Endothelial cell of umbilical vein (primary cell): ENCODE data around the gene WLS. TPM values are rescaled to one million over a fixed set of nuclear protein-coding genes. Genes with fewer than 3 reads are reported as not detected.

ENCODE experiments used
- Bru-seq: library from RNA; stranded (reverse); fragments of 400-500 nt; gene quantifications from one replicate; lab custom pipeline; 2021; lab: Mats Ljungman, UMichigan
- BruChase-seq, 2 experiments: library from RNA; stranded (reverse); fragments of 400-500 nt; gene quantifications; one replicate each; lab custom pipeline; 2021; lab: Mats Ljungman, UMichigan
- BruUV-seq: library from RNA; stranded (reverse); fragments of 400-500 nt; replicated peaks from 2 replicates; lab custom pipeline; 2021; lab: Mats Ljungman, UMichigan
- CTCF ChIA-PET: fragments of 300-600, 350-600 bp; sonication (Branson Sonifier 250); formaldehyde crosslinking; loops from one replicate; lab custom pipeline; 2021; ENCODE audit warnings: antibody characterized with exemption, inconsistent platforms; lab: Charles Lee
- POLR2A ChIA-PET: fragments of 300-600, 350-600 bp; sonication (Branson Sonifier 250); formaldehyde crosslinking; loops from one replicate; lab custom pipeline; 2021; ENCODE audit warnings: antibody characterized with exemption, inconsistent platforms; lab: Charles Lee
- DNase-seq: peaks from one replicate; pipeline ENCODE4 v3.0.0-alpha.2; 2011; ENCODE audit warnings: low read depth, low spot score
- FAIRE-seq: peaks from 2 replicates; lab custom pipeline; 2011; peaks lifted over from hg19 to GRCh38; lab: Jason Lieb, UNC
- H2AFZ ChIP-seq: 2 replicates; pipeline ENCODE4 v1.6.0; 2012; ENCODE audit warnings: low read depth, low read length, control low read depth, inconsistent platforms
- H3K27ac ChIP-seq: 2 replicates; pipeline ENCODE4 v1.5.1; 2011; ENCODE audit warnings: low read depth, mild to moderate bottlenecking, control low read depth, low read length, moderate library complexity; ENCODE audit not compliant: insufficient read depth
- H3K27me3 ChIP-seq, 2 experiments: 2 replicates each; pipeline versions ENCODE4 v1.6.0 to v1.6.1; 2011; ENCODE audit warnings: low read length in 2 of 2, mixed read lengths in 1 of 2; ENCODE audit not compliant: control insufficient read depth in 2 of 2, insufficient read depth in 2 of 2
- H3K36me3 ChIP-seq, 2 experiments: 2 replicates in 1 of 2; 3 replicates in 1 of 2; pipeline ENCODE4 v1.5.1; 2011; ENCODE audit warnings: low read length in 2 of 2, mild to moderate bottlenecking in 1 of 2, moderate library complexity in 1 of 2; ENCODE audit not compliant: control insufficient read depth in 2 of 2, insufficient read depth in 2 of 2; ENCODE audit errors: extremely low read depth in 1 of 2
- H3K4me1 ChIP-seq: 3 replicates; pipeline ENCODE4 v1.5.1; 2011; ENCODE audit warnings: mild to moderate bottlenecking, low read length; ENCODE audit not compliant: control insufficient read depth, insufficient read depth; ENCODE audit errors: extremely low read depth
- H3K4me2 ChIP-seq: 2 replicates; pipeline ENCODE4 v1.6.1; 2011; ENCODE audit warnings: low read length, control low read depth, mixed read lengths; ENCODE audit not compliant: insufficient read depth
- H3K4me3 ChIP-seq, 3 experiments: fragments of 200-600 bp in 1 of 3; sonication (generic), shearing (Covaris generic) in 1 of 3; replicated peaks in 1 of 3; 2 replicates each; pipeline ENCODE4 v1.5.1; 2011 to 2016; ENCODE audit warnings: control low read depth in 3 of 3, low read length in 3 of 3, mild to moderate bottlenecking in 2 of 3, inconsistent platforms in 1 of 3, low read depth in 1 of 3, moderate library complexity in 1 of 3; ENCODE audit not compliant: insufficient read depth in 1 of 3
- H3K79me2 ChIP-seq: 2 replicates; pipeline ENCODE4 v1.6.0; 2012; ENCODE audit warnings: low read length, inconsistent platforms; ENCODE audit not compliant: control insufficient read depth, insufficient read depth
- H3K9ac ChIP-seq: replicated peaks from 2 replicates; pipeline ENCODE3; 2011; ENCODE audit warnings: low read length, control low read depth; ENCODE audit not compliant: insufficient read depth; ENCODE audit errors: extremely low read depth
- H3K9me1 ChIP-seq: replicated peaks from 3 replicates; pipeline ENCODE4 v1.6.0; 2011; ENCODE audit warnings: mild to moderate bottlenecking, low read length; ENCODE audit not compliant: control insufficient read depth, insufficient read depth; ENCODE audit errors: extremely low read depth
- H3K9me3 ChIP-seq: replicated peaks from 2 replicates; pipeline ENCODE4 v1.5.1; 2012; ENCODE audit warnings: low read length, inconsistent platforms; ENCODE audit not compliant: control insufficient read depth, insufficient read depth
- H4K20me1 ChIP-seq: replicated peaks from 2 replicates; pipeline ENCODE3; 2011; ENCODE audit warnings: mild to moderate bottlenecking, low read length; ENCODE audit not compliant: control insufficient read depth, insufficient read depth; ENCODE audit errors: extremely low read depth
- GATA2 ChIP-seq: IDR thresholded peaks from 2 replicates; pipeline ENCODE4 v1.7.0; 2011; ENCODE audit warnings: low read depth, mild to moderate bottlenecking, moderate library complexity, mixed read lengths, low read length; ENCODE audit not compliant: insufficient read length, insufficient read depth
- MYC ChIP-seq: IDR thresholded peaks from one replicate; pipeline ENCODE4 v1.6.1; 2011; ENCODE audit warnings: mild to moderate bottlenecking, low read depth, low read length
- POLR2A ChIP-seq: IDR thresholded peaks from 2 replicates; pipeline ENCODE4 v1.6.1; 2012; ENCODE audit warnings: low read depth, mild to moderate bottlenecking, control low read depth, low read length
- POLR2AphosphoS5 ChIP-seq: IDR thresholded peaks from 2 replicates; pipeline ENCODE4 v1.6.1; 2012; ENCODE audit warnings: low read depth, mild to moderate bottlenecking, control low read depth, low read length, moderate library complexity; ENCODE audit not compliant: insufficient read depth
- dilution Hi-C: fragments of 300-500 bp; cut with MboI; formaldehyde crosslinking; loops from one replicate; pipeline ENCODE4 v1.15.0; 2019; ENCODE audit warnings: low sequenced_read_pairs; ENCODE audit not compliant: extremely low pct_ligation_motif_present
- intact Hi-C: fragments of 100-400 bp; cut with micrococcal nuclease; formaldehyde crosslinking; loops from one replicate; pipeline ENCODE4 v1.10.0; 2022
- long read RNA-seq: library from polyadenylated mRNA; stranded (forward); transcript quantifications from one replicate; pipeline ENCODE4 v2.0.0, GENCODE V29; 2021
- polyA minus RNA-seq, 3 experiments: library from RNA; depleted of rRNA, polyadenylated mRNA; stranded (reverse); fragments of >200 nt; gene quantifications; 1 replicate in 1 of 3; 2 replicates in 2 of 3; pipeline ENCODE4 v1.2.3, GENCODE V29; 2011
- polyA plus RNA-seq, 4 experiments: library from polyadenylated mRNA; depleted of rRNA in 3 of 4; stranded (reverse) in 3 of 4; unstranded in 1 of 4; fragments of >200 nt; gene quantifications; 2 replicates each; pipeline versions ENCODE4 v1.2.1 to v1.2.3, GENCODE V29; 2011 to 2012; ENCODE audit warnings: missing spikeins in 1 of 4
- total RNA-seq: library from RNA; stranded (reverse); gene quantifications from 2 replicates; pipeline ENCODE4 v1.2.3, GENCODE V29; 2021
- TF ChIP-seq, protein P1 (sequence below): IDR thresholded peaks from 2 replicates; pipeline ENCODE4 v1.6.1; 2011; ENCODE audit not compliant: insufficient read depth, insufficient read length
- TF ChIP-seq, protein P2 (sequence below), 2 donors: IDR thresholded peaks; 1 replicate in 1 of 2; 2 replicates in 1 of 2; pipeline ENCODE4 v1.5.1; 2011; ENCODE audit warnings: low read length in 2 of 2, mild to moderate bottlenecking in 2 of 2, moderate library complexity in 2 of 2, control low read depth in 1 of 2, inconsistent platforms in 1 of 2, low read depth in 1 of 2; ENCODE audit not compliant: insufficient read depth in 1 of 2; ENCODE audit errors: extremely low read depth in 1 of 2

WLS gene
- total RNA-seq (163 and 199 TPM in 2 replicates), polyA plus RNA-seq (121 and 122 TPM in 2 replicates), polyA minus RNA-seq (342 and 361 TPM in 2 replicates), Bru-seq, nascent RNA (percentile 94 among the genes with signal in this experiment), BruChase-seq, experiment 1, labeled RNA remaining after a 6-hour chase (percentile 87 among the genes with signal in this experiment), BruChase-seq, experiment 2, labeled RNA remaining after a 2-hour chase (percentile 85 among the genes with signal in this experiment)
- polyA plus RNA-seq (2011; cell fraction: cytosol; rRNA removed) = 113 and 126 TPM in 2 replicates
- 190 and 208 TPM in 2 replicates for polyA plus RNA-seq (2011; cell fraction: nucleus; rRNA removed)
- 109 and 154 TPM in 2 replicates for polyA plus RNA-seq (2012)
- 20.7 TPM for polyA minus RNA-seq (2011; cell fraction: cytosol; rRNA and poly(A)+ RNA removed)
- 274 and 359 TPM in 2 replicates for polyA minus RNA-seq (2011; cell fraction: nucleus; rRNA and poly(A)+ RNA removed)
- long read RNA-seq, transcript WLS-201 (12 exons, 2,748 nt) = major isoform, 32 of 113 reads
- long read RNA-seq, partial matches to known transcripts = 14 of 113 reads
- long read RNA-seq, other reads (novel, unspliced or antisense) = 65 of 113 reads

DNA sequence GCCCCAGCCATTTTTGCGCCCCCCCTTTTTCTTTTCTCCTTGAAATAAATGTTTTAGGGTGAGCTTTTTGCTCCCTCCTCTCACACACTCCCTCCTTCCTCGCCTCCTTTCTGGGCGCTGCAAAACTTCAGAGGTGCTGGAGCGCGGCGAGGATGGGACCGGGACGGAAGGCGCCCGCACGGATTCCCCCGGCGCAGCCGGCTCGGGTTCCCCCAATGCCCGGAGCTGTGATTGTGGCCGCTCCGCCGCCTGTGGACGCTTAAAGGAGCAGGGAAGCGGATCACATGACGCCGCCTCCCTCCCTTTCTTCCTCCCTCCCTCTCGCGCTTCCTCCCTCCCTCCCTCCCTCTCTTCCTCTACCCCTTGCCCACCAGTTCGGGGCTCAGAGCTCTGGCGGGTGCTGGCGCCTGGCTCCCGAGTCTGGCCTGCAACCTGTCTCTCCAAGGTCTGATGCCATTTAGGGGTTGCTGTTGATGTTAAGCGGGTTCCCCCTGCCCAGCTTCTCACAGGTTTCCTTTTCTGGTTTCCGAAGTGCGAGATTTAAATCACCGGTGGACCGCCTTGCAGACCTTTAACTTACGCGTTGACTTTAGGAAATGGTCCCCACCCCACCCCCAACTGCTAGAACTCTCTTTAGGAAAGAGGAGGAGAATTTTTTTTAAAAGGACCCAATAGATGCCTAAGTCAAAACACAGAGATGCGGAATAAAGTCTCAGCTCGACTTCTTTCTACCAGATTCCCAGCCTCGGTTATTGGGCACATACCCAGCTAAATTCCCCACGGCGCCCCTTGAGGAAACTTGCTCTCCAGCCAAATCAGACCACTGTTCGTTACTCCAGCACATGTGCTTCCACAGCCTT lies at the start of gene WLS:
TSS of gene WLS (minus strand) at position 235 of the 860 bp plus-strand sequence. CDS start at position 11, 224 bp downstream.
- dilution Hi-C loops (no loop called here), intact Hi-C loops (loop anchor here (1.0 to 5.0 kb wide), 10 partner anchors 25 to 380 kb away; partner anchors contain the start of gene DEPDC1)
- TF ChIP-seq, protein P1, sequence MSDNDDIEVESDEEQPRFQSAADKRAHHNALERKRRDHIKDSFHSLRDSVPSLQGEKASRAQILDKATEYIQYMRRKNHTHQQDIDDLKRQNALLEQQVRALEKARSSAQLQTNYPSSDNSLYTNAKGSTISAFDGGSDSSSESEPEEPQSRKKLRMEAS = peak; percentile 58
- TF ChIP-seq MYC = no peak
- no peak for TF ChIP-seq GATA2
- TF ChIP-seq POLR2AphosphoS5 = peak; percentile 97
- TF ChIP-seq, protein P2, sequence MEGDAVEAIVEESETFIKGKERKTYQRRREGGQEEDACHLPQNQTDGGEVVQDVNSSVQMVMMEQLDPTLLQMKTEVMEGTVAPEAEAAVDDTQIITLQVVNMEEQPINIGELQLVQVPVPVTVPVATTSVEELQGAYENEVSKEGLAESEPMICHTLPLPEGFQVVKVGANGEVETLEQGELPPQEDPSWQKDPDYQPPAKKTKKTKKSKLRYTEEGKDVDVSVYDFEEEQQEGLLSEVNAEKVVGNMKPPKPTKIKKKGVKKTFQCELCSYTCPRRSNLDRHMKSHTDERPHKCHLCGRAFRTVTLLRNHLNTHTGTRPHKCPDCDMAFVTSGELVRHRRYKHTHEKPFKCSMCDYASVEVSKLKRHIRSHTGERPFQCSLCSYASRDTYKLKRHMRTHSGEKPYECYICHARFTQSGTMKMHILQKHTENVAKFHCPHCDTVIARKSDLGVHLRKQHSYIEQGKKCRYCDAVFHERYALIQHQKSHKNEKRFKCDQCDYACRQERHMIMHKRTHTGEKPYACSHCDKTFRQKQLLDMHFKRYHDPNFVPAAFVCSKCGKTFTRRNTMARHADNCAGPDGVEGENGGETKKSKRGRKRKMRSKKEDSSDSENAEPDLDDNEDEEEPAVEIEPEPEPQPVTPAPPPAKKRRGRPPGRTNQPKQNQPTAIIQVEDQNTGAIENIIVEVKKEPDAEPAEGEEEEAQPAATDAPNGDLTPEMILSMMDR (IDR thresholded peaks at IDR 0.05; ENCODE audit: extremely low read depth in 1 of 2, insufficient read depth in 1 of 2, low read depth in 1 of 2, low read length in 2 of 2) = peak; percentile 5 to 16
- peak; percentile 98 for TF ChIP-seq POLR2A

More for the DNA sequence above, at the start of gene WLS:
- ChIA-PET POLR2A (interaction anchor here (0.6 to 4.2 kb wide), 19 partner anchors 10 to 1308 kb away, joined by 3 to 83 read pairs (median 5); no protein-coding TSS in a partner anchor), CTCF (interaction anchor here (0.7 to 6.1 kb wide), 22 partner anchors 8 to 210 kb away, joined by 3 to 66 read pairs (median 4); no protein-coding TSS in a partner anchor)
- H3K4me3 ChIP-seq = peak within 1 kb of the TSS; percentile 67 to 100 (median 93)
- no TSS peak for BruUV-seq
- H4K20me1 ChIP-seq = no peaks in the 10 kb centered on the region
- peaks cover 29% of the 10 kb centered on the region for H3K4me1 ChIP-seq
- peak within 1 kb of the TSS; percentile 98 for H3K9ac ChIP-seq
- no peaks in the 10 kb centered on the region for H3K9me1 ChIP-seq
- peak within 1 kb of the TSS; percentile 85 for H3K27ac ChIP-seq
- DNase-seq = peak; percentile 80
- H2AFZ ChIP-seq = peak within 1 kb of the TSS; percentile 99
- H3K27me3 ChIP-seq = no peaks in the 10 kb centered on the region
- FAIRE-seq = no peak
- no peaks in the 10 kb centered on the region for H3K36me3 ChIP-seq
- peaks cover 39% of the 10 kb centered on the region for H3K79me2 ChIP-seq
- H3K4me2 ChIP-seq = peak within 1 kb of the TSS; percentile 89
- H3K9me3 ChIP-seq = no peaks in the 10 kb centered on the region
